GM18498 (cell line): Measurements from ENCODE around the gene DKK3.

Experiments used
- ATAC-seq: cut with Tn5 transposase; IDR thresholded peaks from one replicate; pipeline ENCODE4 v1.9.1; 2021; ENCODE audit warnings: mild to moderate bottlenecking, moderate library complexity; ENCODE audit not compliant: unreplicated experiment

The DKK3 gene

DNA sequence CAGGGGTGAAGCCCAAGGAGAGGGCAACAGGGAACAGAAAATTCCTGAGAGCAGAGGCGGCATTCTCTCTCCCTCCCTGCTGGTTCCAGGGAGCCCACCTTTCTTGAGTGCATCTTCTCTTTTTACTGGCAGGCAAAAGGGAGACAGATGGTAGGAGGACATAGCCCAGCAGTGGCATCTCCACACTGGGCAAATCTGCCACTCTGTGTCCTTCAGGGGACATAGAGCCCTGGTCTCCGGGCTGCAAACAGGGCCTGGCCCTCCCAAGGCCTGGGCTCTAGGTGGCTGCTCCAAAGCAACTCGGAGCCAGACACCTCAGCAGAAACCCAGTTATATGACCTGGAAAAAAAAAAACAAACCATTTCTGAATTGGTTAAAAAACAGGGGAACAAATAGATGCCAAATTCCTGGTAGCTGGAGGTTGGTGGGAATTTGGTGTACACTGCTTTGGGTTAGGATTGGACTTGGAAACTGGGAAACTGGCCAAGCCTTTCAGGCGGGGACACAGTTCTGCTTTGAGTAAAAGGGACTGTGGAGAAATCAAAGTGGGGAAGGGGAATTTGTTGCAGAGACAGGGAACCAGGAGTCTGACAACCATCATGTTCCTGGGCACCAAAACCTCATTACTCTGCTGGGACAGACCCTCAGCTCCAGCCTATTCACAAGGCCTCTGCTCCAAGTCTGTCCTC lies 23.6 kb upstream of the DKK3 start:
- no peak for ATAC-seq

DNA sequence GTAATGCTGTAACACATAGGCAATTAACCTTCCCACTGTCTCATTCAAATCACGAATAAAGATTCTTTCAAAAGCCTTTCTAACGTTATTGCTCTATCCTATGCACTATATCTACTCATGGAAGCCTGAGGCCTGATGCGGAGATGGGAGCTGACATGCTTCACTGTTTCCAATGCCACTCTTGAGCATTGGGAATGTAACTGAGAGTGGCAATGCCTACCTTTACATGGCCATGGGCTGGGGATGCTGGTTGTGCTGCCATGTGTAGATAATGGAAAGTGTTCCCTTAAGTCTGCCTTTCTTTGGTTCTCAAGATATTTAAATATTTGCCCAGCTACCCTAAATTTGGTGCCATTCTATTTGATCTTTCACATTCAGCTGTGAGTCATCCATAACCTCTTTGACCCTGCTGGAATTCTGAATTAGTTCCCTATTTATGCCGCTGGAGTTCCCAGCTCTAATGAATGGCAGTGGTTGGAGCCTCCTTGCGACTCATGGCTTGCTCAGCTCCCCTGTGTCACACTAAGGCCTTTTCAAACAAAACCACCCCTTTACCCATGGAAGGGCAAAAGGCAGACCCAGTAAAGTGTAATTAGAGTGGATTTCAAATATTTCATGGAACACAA lies 21.4 kb upstream of the DKK3 start:
- no peak for ATAC-seq

DNA sequence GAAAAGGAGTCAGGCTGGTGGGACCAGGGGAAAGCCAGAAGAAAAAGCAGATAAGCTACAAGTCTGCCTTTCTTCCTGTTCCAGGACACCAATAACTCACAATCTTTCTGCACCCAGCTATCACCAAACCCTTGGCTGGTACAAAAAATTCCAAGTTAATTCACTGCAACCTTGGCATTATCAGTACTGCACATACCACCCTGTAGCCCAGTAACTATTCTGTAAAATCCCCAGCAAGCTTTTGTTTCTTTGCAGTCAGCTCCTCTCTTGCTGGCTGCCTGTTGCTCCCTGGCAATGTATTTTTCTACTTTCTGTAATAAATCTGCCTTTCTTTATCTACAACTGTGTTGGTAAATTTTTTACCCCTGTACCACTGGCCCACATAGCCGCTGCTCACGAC lies 20.7 kb upstream of the DKK3 start:
- no peak for ATAC-seq

DNA sequence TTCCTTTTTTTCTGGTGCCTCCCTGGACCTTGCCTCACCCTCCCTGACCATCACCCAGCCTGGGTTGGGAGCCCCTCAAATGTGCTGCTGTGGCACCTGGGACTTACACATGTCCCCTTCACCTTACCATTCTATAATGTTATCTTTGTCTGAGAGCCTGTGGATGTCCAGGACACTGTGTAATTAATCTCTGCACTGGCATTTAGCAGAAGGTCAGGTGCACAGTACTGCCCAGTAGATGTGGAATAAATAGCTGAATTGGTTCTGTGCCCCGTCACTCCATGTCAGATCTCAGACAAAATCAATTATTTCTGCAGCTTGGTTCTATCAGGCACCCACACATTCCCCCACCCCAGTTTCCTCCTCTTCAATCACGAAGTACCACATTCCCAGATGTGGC lies 19.9 kb upstream of the DKK3 start:
- ATAC-seq, result no peak

DNA sequence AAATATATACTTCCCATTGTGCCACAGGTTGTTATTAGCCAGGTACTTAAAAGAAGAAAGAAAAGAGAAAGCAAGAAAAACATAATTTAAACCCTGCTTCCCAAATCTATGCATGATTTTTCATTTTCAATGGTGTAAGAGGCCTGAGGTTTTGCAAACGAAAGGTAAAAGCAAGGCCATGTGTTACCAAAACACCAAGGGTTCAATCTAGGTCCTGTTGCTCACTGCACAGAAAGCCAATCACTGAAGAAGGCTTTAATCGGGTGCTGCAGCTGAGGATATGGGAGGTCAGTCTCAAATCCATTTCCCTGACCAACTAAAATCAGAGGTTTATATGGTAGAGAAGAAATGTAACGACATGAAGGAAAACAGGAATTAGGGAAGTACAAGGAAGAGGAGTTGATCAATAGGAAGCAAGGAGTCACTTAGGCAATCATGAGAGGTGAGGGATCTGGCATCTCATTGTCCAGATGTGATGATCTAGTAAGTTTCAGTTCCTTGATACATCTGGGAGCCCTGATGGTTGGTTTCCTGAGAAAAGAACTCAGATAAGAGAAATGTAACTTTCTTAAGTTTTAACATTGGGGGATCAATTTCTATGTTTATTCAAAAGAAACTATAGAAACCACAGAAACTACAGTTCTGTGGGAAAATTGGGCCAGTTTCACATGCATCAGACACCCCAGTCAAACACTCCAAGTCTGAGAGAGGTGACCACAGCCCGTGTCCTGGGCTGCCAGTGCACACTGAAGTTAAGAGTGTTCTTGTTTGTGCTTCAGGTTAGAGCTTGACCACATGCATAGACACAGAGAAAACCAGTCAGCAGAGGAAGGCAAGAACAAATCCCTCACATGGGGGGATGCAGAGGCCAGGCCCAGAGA lies 18.1 kb upstream of the DKK3 start:
- ATAC-seq, result no peak

DNA sequence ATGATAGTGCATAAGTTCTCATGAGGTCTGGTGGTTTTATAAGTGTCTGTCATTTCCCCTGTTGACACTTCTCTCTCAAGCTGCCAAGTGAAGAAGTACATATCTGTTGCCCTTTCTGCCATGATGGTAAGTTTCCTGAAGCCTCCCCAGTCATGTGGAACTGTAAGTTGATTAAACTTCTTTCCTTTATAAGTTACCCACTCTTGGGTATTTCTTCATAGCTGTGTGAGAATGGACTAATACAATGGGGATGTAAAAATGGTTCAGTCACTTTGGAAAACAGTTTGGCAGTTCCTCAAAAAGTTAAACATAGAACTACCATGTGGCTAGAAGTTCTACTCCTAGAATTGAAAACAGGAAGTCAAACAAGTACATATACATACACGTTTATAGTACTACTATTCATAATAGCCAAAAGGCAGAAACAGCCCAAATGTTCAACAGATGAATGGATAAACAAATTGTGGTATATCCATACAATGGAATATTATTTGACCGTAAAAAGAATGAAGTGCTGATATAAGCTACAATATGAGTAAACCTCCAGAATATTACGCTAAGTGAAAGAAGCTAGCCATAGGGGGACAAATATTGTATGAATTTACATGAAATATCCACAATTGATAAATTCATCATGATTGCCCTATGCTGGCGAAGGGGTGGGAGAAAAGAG lies 16.0 kb upstream of the DKK3 start:
- ATAC-seq, result no peak

DNA sequence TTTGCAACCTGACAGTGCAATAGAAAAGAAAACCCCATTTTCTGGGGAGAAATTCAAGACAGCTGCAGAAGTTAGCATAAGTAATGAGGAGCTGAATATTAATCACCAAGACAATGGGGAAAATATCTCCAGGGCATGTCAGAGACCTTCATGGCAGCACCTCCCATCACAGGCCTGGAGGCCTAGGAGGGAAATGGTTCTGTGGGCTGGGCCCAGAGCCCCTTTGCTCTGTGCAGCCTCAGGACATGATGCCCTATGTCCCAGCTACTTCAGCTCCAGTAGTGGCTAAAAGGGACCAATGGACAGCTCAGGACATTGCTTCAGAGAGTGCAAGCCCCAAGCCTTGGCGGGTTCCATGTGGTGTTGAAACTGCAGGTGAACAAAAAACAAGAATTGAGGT lies 14.6 kb upstream of the DKK3 start:
- ATAC-seq, result no peak

DNA sequence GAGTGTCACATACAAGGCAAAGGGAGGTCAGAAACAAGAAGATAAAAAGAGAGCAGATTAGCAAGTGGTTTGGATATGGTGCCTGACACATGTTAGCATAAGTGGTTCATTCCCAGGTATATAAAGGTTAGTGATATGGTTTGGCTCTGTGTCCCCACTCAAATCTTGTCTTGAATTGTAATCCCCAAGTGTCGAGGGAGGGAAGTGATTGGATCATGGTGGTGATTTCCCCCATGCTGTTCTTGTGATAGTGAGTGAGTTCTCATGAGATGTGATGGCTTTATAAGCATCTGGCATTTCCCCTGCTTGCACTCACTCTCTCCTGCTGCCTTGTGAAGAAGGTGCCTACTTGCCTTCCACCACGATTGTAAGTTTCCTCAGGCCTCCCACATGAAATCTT lies 12.1 kb upstream of the DKK3 start:
- no peak for ATAC-seq

DNA sequence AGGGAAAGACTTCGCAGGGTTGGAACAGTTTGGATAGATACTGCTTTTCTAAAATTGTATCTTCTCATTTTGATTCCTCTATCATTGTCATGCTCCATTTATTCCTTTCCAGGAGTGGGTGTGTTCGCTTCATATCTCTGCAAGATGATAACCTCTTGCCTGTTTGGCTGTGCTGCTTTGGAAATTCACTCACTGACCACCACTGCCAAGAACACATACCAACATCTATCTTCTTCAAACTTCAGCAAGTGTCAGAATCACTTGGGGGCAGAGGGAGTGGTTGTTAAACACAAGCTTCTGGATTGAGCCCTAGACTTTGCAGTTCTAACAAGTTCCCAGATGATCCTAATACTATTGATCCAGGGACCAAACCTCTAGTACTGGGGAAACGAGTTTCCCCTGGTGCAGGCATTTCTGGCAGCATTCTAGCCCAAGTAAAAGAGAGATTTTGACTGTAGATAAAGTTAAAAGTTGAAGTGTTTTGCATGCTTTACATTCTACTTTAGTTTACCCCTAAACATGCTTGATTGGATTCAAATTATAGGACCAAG lies 11.5 kb upstream of the DKK3 start:
- no peak for ATAC-seq

DNA sequence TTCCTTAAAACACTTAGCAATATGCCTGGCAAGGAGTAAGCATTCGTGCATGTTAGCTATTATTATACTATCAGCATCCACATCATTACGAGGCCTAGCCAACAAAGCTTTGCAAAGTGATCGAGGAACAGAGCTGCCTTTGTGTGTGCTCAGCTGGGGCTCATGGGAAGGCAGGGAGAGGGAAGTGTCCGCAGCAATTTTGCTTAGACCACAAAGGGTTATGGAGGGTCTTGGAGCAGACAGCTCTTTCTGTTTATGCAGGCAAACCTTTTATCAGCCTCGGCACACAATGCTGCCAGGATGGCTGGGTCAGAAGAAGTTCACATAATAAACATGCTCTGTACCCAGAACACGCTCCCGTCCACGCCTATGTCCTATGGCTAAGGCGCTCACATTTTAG lies 10.9 kb upstream of the DKK3 start:
- no peak for ATAC-seq

DNA sequence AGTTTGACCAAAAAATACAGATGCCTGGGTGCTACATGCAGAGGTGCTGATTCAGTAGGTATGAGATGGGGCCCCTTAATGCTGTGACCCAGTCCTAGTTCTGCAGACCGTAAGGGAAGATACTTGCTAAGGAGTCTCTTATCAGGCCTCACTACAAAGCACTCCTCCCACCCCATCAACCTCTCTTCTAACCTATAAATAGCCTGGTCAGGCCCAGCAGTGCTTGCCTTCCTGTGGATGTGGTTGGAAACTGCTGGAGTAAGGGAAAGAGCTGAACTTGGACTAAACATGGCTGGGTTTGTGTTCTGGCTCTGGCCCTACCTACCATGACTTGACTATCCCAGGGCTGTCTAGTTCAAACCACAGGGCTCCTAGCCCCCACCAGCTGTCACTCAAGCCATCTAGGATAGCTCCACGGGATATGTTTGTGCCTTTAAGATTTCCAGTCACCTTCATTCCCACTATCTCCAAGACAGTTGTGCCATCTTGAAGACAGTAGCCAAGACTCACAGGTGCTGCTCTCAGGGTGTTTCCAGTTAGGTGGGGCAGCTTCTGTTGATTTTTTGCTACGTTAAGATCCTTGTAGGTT lies 9.5 kb upstream of the DKK3 start:
- ATAC-seq, result no peak

DNA sequence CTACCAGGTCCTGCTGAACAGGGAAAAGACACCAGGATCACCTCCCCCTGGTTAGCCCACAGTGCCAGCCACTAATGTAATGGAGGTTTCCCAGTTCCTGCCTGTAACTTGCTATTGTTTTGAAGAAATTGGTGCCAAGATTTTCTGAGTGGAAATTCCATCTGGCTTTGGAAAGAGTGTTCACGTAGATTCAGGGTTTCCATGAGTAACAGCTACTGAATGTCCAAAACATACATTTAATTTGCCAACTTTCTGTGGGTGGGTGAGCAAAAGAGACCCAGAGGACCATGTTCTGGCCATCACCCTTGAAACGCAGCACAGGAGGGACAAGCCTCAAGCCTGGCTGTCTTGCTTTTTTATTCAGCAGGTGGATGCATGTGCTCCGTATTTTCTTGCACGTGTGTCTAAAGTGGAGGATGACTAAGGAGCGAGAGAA lies 8.8 kb upstream of the DKK3 start:
- no peak for ATAC-seq

DNA sequence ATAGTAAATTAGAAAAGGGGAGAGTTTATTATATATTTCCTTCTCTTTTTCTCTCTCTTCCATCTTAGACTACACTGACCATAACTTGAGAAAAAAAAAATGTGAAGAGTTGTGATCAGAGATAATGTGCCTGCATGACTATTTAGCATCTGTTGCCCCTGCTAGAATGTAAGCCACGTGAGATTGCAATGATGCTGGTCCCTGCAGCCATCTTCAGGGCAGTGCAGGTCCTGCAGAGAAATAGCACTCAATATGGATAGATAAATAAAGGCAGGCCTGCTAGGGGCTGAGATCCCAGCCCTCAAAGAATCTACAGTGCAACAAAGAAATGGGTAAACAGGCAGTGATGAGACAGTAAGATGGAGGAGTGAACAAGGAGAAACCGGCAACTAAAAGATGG lies 7.8 kb upstream of the DKK3 start:
- no peak for ATAC-seq

DNA sequence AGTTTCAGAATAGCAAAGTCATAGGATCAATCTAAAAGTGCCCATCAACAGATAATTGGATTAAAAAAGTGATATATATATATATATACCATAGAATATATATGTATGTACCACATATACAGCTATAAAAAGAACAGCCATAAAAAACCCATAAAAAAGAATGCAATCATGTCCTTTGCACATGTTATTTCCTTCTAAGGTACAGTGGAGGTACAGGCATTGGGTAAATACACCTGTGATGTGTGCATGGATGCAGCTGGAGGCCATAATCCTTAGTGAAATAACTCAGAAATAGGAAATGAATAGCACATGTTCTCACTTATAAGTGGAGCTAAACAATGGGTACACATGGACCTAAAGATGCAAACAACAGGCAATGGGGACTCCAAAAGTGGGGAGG lies 7.1 kb upstream of the DKK3 start:
- ATAC-seq, result no peak

DNA sequence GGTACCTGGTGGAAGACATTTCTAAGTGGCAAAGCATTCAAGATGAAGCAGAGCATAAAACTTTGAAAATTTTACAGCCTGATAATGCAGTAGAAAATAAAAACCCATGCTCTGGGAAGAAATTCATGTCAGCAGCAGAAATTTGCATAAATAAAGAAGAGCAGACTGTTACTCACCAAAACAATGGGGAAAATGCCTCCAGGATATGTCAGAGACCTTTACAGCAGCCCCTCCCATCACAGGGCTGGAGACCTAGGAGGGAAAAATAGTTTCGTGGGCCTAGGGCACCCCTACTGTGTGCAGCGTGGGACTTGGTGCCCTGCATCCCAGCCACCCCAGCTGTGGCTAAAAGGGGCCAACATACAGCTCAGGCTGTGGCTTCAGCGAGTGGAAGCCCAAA lies 5.4 kb upstream of the DKK3 start:
- no peak for ATAC-seq

DNA sequence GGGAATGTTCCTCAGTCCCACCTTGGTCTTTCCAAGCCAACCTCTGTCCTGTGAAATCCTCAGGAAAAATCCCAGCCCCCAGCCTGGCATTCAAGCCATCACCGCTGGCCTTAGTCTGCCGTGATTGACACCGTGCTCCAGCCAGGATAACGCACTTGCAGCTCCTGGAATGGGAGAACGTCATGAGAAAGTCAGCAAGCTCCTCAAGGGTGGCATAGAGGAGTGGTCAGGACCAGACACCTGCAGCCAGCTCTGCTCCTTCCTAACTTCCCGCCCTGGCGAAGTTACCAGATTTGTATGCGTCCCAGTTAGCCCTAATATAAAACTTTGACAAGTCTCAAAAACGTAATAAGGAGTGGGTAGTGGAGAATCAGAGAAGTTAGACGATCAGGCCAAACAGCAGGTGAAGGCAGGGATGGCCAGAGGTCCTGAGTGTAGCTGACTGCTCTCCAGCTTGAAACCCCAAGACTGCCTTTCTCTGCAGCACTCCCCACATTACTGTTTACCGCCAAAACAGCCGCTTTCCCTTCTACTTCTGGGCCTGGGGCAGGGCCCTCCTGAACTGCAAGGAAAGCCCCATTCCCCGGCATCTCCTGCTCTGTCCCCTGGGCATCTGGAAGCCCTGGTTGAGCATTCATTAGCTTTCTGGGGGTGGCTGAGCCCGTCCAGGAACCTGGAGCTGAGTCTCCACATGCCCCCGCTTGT lies 1.3 kb upstream of the DKK3 start:
- ATAC-seq, result no peak

DNA sequence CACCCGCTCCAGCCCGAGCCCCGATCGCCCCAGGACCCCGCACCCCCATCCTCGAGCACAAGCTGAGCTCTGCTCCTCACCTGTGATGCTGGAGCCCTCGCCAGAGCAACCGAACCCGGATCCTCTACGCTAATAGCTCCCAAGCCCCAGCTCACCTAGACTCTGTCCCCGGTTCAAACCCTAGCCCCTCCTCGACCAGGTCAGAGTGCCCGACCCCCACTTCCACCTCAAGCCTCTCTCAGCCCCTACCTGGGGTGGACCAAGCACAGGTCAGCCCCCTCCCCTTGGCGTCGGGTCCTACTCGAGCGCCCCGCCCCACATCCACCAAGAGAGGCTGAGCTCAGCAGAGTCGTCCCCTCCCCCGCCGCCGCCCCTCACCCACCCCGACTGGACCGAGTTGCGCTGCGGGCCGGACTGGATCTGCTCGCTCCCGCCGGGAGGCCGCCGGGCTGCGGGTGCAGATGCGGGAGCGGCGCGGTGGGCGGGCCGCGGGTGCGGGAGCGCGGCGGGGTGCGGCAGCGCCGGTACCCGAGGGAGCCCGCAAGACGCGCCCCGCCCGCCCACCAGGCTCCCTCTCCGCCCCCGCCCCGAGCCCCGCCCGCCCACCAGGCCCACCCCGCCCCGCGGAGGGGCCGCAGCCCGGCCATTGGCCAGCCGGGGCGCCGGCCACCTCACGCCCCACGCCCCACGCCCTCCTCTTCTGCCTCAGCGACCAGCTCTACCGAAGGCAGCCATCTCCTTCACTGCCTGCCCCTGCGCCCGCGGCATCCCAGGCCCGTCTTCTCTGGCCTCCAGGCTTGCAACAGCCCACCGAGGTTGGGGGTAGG lies 577 bp upstream of the DKK3 start:
- no peak for ATAC-seq

DNA sequence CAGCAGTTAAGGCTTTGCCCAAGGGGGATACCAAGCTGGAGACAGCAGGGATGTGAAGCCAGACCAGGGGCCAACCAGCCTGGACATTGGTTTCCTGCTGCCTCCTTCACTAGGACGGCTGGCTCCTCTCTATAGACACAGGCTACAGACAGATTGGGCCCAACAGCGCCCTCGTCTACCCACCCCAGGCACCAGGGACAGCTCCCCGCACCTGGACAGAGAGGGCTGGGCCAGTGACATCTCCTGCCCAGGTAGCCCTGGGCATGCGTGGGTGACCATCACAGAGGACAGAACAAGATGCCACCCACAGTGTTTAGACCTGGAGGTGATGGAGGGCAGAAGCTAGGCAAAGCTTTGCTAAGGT lies 1.2 kb downstream of the DKK3 start:
- no peak for ATAC-seq

DNA sequence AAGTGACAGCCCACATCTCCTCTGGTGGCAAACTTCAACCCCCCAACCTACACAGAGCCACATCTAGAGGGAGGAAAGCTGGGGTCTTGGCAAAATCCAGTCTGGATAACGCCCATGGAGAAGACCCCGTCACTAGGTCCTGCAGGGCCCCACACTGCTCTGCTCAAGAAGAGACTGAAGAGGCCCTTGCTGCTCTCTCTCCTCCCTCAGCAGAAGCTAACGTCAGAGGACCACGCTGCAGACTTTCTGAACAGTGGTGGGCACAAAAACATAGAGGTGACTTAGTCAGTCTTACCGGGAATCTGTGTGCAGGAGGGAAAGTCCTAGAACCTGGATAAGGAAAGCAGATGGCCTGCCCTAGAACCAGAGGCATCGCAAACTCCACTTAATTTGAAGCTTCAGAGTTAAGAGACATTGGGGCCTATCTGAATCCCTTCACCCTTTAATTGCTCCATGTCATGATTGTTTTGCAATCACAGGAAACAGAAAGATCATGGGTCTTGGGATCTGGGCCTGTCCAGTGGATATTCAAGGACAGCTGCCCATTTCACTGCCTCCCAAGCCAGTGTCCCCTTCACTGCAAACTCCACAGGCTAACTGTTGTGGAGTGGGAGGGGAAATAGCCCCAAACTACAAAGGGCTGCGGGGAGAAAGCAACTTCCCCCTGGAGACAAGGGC lies 1.7 kb downstream of the DKK3 start:
- no peak for ATAC-seq
